Activated CD8-positive, alpha-beta memory T cell treated with anti-CD3 and anti-CD28 coated beads for 36 hours (primary cell): ENCODE measurements around the gene GPC5. TPM values are rescaled to one million over a fixed set of nuclear protein-coding genes. Genes with fewer than 3 reads are reported as not detected.
"Not testable (repeated sequence)": the region's sequence is repeated elsewhere in the genome, so short reads cannot be mapped to it uniquely, and the experiment has no call there.

Experiments
- CTCF ChIA-PET: fragments of 350-600 bp; sonication (Branson Sonifier 250); formaldehyde crosslinking; loops from one replicate; lab custom pipeline; 2021; ENCODE audit warnings: antibody characterized with exemption; lab: Charles Lee
- POLR2A ChIA-PET: fragments of 350-600 bp; sonication (Branson Sonifier 250); formaldehyde crosslinking; loops from one replicate; lab custom pipeline; 2021; ENCODE audit warnings: antibody characterized with exemption; lab: Charles Lee
- total RNA-seq, 2 experiments: library from RNA; stranded (reverse); gene quantifications; one replicate each; pipeline ENCODE4 v1.2.3, GENCODE V29; 2021

GPC5 gene
- total RNA-seq, 2 experiments from 2014 or later = 0.15 to 0.17 TPM

DNA sequence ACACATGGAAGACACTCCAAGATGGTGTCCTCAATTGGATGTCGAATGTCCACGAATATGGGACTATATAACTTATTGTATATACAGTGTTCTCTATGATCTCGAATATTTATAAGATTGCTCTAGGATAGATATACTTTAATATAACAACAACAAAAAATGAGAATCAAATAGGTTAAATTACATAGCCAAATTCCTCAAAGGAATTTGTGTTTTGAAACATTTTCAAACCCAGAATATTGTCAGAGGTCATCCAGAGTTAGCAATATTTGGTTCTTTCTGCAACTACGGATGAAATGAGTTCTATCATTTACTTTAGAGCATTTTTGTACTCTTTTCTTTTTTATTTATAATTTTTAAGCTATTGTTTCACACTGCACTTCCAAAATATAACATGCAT, 857.8 kb downstream of the GPC5 start:
- POLR2A ChIA-PET = no interaction called here
- CTCF ChIA-PET = no interaction called here

- ChIA-PET POLR2A (no interaction called here), CTCF (no interaction called here)
Measured at GRCh38 chr13:92259046-92259445, 860.6 kb downstream of the GPC5 start.

DNA sequence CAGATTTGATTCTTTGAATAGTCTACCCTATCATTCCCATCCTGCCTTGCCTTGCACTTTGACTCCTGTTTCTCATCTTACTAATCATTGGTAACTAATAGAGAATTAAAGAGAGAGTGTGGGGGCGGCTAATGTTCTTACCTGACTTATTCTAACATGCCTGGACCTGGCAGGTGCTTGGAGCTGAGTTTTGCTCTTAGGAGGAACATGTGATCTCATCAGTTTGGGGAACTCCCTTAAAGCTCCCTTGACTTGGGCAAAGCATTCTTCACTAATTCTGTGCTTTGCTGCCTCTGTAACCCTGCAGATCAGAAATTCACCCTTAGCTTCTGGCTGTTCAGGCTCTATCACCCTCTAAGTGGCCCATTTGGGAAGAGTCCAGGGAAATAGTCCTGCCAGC, 861.1 kb downstream of the GPC5 start:
- CTCF ChIA-PET = no interaction called here
- POLR2A ChIA-PET = no interaction called here

DNA sequence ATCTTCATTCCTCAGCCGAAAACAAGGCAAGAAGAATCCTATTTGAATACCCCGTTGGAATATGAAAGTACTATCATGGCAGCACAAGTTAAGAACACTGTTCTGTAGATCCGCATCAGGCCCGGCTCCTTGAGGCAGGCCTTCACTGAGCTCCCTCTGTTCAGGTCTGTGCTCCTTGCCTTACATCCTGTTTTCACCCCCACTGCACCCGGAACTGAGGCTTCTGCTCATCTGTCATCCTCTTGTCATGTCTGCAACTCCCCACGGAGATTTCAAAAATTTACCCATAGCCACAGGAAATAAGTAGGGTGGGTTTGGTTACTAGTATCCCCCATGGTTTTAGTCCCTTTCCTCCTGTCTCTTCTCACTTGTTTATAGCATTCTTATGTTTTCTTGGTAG, 861.9 kb downstream of the GPC5 start:
- ChIA-PET POLR2A (no interaction called here), CTCF (no interaction called here)

- ChIA-PET POLR2A (no interaction called here), CTCF (no interaction called here)
Measured at GRCh38 chr13:92262100-92262788, 863.8 kb downstream of the GPC5 start.

- ChIA-PET POLR2A (no interaction called here), CTCF (no interaction called here)
Measured at GRCh38 chr13:92265408-92265807, 867.0 kb downstream of the GPC5 start.

GRCh38 chr13:92270990-92271389, 872.6 kb downstream of the GPC5 start:
- CTCF ChIA-PET = no interaction called here

DNA sequence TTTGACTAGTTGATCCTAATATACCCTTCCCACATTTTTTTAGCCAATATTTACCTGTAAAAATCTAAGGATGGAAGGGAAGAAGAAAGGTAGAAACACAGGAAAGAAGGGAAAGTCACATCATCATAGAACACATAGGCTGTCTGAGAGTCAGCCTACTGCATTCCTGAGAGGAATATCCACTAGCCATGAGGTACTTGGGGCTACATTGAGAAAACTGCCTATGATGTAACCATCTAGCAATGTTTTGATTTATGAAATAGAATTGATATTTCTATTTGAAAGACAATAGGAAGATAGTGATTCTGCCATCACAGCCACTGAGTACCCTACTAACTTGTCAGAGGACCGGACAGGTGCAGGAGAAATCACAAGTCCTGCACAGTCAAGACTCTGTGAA, 873.8 kb downstream of the GPC5 start:
- ChIA-PET POLR2A (no interaction called here), CTCF (no interaction called here)

More at GRCh38 chr13:92270990-92271389, 872.6 kb downstream of the GPC5 start:
- POLR2A ChIA-PET = no interaction called here

- POLR2A ChIA-PET, CTCF ChIA-PET: not testable (repeated sequence)
Measured at GRCh38 chr13:92280986-92281385, 882.6 kb downstream of the GPC5 start.

DNA sequence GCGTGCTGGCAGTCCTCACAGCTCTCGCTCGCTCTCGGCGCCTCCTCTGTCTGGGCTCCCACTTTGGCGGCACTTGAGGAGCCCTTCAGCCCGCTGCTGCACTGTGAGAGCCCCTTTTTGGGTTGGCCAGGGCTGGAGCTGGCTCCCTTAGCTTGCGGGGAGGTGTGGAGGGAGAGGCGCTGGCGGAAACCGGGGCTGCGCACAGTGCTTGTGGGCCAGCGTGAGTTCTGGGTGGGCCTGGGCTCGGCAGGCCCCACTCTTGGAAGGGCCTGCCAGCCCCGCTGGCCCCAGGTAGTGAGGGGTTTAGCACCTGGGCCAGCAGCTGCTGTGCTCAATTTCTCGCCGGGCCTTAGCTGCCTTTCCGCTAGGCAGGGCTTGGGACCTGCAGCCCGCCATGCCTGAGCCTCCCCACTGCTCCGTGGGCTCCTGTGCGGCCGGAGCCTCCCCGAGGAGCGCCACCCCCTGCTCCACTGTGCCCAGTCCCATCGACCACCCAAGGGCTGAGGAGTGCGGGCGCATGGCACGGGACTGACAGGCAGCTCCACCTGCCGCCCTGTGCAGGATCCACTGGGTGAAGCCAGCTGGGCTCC, 892.4 kb downstream of the GPC5 start:
- POLR2A ChIA-PET, CTCF ChIA-PET: not testable (repeated sequence)

DNA sequence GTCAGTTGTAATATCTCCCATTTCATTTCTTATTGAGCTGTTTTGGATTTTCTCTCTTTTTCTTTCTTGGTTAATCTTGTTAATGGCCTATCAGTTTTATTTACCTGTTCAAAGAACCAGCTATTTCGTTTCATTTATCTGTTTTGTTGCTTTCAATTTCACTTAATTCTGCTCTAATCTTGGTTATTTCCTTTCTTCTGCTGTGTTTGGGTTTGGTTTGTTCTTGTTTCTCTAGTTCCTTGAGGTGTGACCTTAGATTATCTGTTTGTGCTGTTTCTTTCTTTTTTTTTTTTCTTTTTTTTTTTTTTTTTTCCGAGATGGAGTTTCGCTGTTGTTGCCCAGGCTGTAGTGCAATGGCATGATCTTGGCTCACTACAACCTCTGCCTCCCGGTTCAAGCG, 896.1 kb downstream of the GPC5 start:
- CTCF ChIA-PET = interaction anchor here (0.7 kb wide), 1 partner anchor 9 kb away, joined by 3 read pairs; no protein-coding TSS in a partner anchor
- POLR2A ChIA-PET = not testable (repeated sequence)

- CTCF ChIA-PET, POLR2A ChIA-PET: not testable (repeated sequence)
Measured at GRCh38 chr13:92296154-92296671, 897.8 kb downstream of the GPC5 start.

GRCh38 chr13:92297971-92298942, 899.8 kb downstream of the GPC5 start:
- ChIA-PET CTCF (no interaction called here), POLR2A (no interaction called here)

- POLR2A ChIA-PET = no interaction called here
- CTCF ChIA-PET = no interaction called here
Measured at GRCh38 chr13:92300651-92301050, 902.2 kb downstream of the GPC5 start.

GRCh38 chr13:92303428-92303827, 905.0 kb downstream of the GPC5 start:
- ChIA-PET CTCF (interaction anchor here (1.0 kb wide), 1 partner anchor 9 kb away, joined by 3 read pairs; no protein-coding TSS in a partner anchor), POLR2A (no interaction called here)

- CTCF ChIA-PET = no interaction called here
- POLR2A ChIA-PET = no interaction called here
Measured at GRCh38 chr13:92307752-92308151, 909.3 kb downstream of the GPC5 start.

- ChIA-PET POLR2A (no interaction called here), CTCF (no interaction called here)
Measured at GRCh38 chr13:92312823-92313222, 914.4 kb downstream of the GPC5 start.

- ChIA-PET CTCF (no interaction called here), POLR2A (no interaction called here)
Measured at GRCh38 chr13:92313382-92313781, 915.0 kb downstream of the GPC5 start.

- CTCF ChIA-PET = no interaction called here
Measured at GRCh38 chr13:92315265-92315664, 916.8 kb downstream of the GPC5 start.

DNA sequence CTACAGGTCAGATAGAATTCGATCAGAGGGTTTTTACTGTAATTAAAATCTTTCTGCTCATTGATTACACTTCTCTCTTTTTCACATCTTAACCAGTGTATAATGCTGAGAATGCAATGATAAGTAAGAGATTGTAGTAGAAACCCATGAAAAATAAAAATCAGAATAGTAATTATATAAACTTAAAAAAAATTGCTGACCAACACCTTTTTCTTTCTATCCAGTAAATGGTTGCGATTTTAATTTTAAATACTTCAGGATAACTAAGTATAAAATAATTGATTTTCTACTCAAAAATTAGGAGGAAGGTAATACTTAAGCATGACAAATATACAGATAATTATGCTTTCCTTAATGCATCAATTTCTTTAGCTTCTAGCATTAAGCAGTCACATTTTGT, 917.6 kb downstream of the GPC5 start:
- ChIA-PET CTCF (no interaction called here), POLR2A (no interaction called here)

More at GRCh38 chr13:92315265-92315664, 916.8 kb downstream of the GPC5 start:
- POLR2A ChIA-PET = no interaction called here
